AG09319 (cell line): Measurements from ENCODE around the gene NT5C.
"Not testable (repeated sequence)": the region's sequence is repeated elsewhere in the genome, so short reads cannot be mapped to it uniquely, and the experiment has no call there.

Source experiments
- DNase-seq: peaks from one replicate; pipeline ENCODE4 v3.0.0-alpha.2; 2010; ENCODE audit warnings: low read depth; ENCODE audit errors: extremely low read depth
- CTCF ChIP-seq: IDR thresholded peaks from 2 replicates; pipeline ENCODE4 v1.5.1; 2011; ENCODE audit warnings: low read depth, mild to moderate bottlenecking, inconsistent platforms, low read length, moderate library complexity

NT5C gene

GRCh38 chr17:75142236-75142971 lies 10.9 kb upstream of the NT5C start:
- TF ChIP-seq CTCF = no peak
- DNase-seq = no peak

DNA sequence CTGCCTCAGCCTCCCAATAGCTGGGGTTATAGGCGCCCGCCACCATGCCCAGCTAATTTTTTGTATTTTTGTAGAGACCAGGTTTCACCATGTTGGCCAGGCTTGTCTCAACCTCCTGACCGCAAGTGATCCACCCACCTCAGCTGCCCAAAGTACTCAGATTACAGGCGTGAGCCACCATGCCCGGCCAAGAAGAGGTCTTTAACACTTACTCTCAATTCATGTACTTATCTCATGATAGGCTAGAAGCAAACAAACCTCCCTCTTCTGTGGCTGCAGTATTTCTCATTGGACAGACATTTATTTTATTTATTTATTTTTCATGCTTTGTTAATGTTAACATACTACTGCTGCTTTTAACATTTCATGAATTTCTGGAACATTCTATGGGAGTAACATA lies 7.0 kb upstream of the NT5C start:
- no peak for DNase-seq
- no peak for TF ChIP-seq CTCF

- DNase-seq = not testable (repeated sequence)
Measured at GRCh38 chr17:75137762-75138161, 6.2 kb upstream of the NT5C start.

DNA sequence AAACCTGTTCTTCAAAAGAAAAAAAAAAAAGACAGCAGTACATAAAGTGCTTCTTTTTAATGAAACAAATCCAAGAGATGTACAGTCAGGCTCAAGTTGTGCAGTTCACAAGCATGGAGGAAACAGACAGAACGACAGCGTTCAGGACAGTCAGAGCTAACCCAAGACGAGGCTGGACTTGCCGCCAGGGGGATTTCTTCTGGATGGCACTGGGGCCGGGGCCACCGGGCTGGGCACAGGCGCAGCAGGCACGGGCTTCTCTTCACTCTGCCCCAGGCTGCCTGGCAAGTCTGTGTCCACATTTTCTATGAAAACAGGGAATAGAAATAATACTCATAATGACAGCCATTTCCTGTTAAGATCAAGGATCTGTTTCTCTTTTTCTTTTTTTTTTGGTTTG lies 4.4 kb upstream of the NT5C start:
- DNase-seq = no peak
- no peak for TF ChIP-seq CTCF

GRCh38 chr17:75135452-75135851 lies 3.9 kb upstream of the NT5C start:
- DNase-seq = no peak
- no peak for TF ChIP-seq CTCF

DNA sequence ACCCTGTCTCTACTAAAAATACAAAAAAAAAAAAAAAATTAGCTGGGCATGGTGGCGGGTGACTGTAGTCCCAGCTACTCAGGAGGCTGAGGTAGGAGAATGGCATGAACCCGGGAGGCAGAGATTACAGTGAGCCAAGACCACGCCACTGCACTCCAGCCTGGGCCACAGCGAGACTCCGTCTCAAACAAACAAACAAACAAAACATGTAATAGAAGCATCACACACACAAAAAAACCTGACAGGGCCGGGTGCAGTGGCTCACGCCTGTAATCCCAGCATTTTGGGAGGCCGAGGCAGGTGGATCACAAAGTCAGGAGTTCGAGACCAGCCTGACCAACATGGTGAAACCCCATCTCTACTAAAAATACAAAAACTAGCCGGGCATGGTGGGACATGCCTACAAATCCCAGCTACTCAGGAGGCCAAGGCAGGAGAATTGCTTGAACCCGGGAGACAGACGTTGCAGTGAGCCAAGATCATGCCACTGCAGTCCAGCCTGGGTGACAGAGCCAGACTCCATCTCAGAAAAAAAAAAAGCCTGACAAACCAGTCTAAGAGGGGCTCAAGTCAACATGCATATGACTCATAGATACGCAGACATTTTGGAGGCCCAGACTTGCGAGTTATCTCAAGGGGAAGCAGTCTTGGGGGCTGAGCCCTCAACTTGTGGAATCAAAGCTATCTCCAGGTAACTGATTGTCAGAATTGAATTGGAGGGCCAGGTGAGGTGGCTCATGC lies 2.2 kb upstream of the NT5C start:
- not testable (repeated sequence) for DNase-seq

DNA sequence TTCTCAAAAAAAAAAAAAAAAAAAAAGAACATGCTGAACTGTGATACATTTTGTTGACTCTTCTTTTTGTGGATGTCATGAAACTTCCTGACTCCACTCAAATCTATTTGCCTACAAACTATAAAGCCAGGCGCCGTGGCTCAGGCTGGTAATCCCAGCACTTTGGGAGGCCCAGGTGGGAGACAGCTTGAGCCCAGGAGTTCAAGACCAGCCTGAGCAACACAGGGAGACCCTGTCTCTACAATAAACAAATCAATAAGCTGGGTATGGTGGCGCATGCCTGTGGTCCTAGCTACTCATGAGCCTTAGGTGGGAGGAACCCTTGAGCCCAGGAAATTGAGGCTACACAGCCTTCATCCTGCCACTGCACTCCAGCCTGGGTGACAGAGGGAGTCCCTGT lies 1.5 kb upstream of the NT5C start:
- DNase-seq = no peak
- no peak for TF ChIP-seq CTCF

- DNase-seq = not testable (repeated sequence)
Measured at GRCh38 chr17:75132018-75133000, 767 bp upstream of the NT5C start.
